Epithelial cell of proximal tubule (primary cell): Measurements from ENCODE around the gene RFXAP. TPM values are rescaled to one million over a fixed set of nuclear protein-coding genes. Genes with fewer than 3 reads are reported as not detected.
"Not testable (repeated sequence)": the region's sequence is repeated elsewhere in the genome, so short reads cannot be mapped to it uniquely, and the experiment has no call there.

Experiments used
- DNase-seq: peaks from one replicate; pipeline ENCODE4 v3.0.0-alpha.2; 2011; ENCODE audit warnings: low read depth
- H3K4me3 ChIP-seq: 2 replicates; pipeline ENCODE4 v1.5.1; 2011; ENCODE audit warnings: low read depth, mild to moderate bottlenecking, low read length
- total RNA-seq: library from RNA; depleted of rRNA; stranded (reverse); fragments of >200 nt; gene quantifications from 2 replicates; pipeline ENCODE4 v1.2.3, GENCODE V29; 2015
- TF ChIP-seq, protein P1 (sequence below): conservative IDR thresholded peaks from 2 replicates; pipeline ENCODE4 v1.5.1; 2012; ENCODE audit warnings: low read depth, mild to moderate bottlenecking, low read length

RFXAP gene
- total RNA-seq, 1 donor from 2014 or later: 2.7 TPM

- DNase-seq: peak; percentile 40
- TF ChIP-seq, protein P1, sequence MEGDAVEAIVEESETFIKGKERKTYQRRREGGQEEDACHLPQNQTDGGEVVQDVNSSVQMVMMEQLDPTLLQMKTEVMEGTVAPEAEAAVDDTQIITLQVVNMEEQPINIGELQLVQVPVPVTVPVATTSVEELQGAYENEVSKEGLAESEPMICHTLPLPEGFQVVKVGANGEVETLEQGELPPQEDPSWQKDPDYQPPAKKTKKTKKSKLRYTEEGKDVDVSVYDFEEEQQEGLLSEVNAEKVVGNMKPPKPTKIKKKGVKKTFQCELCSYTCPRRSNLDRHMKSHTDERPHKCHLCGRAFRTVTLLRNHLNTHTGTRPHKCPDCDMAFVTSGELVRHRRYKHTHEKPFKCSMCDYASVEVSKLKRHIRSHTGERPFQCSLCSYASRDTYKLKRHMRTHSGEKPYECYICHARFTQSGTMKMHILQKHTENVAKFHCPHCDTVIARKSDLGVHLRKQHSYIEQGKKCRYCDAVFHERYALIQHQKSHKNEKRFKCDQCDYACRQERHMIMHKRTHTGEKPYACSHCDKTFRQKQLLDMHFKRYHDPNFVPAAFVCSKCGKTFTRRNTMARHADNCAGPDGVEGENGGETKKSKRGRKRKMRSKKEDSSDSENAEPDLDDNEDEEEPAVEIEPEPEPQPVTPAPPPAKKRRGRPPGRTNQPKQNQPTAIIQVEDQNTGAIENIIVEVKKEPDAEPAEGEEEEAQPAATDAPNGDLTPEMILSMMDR: no peak
- no peak overlapping the region for H3K4me3 ChIP-seq
Measured at GRCh38 chr13:36778083-36778671, 40.8 kb upstream of the RFXAP start.

GRCh38 chr13:36783890-36784289, 35.1 kb upstream of the RFXAP start:
- no peak for DNase-seq
- TF ChIP-seq, protein P1: no peak

GRCh38 chr13:36786175-36786574, 32.8 kb upstream of the RFXAP start:
- not testable (repeated sequence) for DNase-seq, H3K4me3 ChIP-seq

More at GRCh38 chr13:36783890-36784289, 35.1 kb upstream of the RFXAP start:
- H3K4me3 ChIP-seq: no peak overlapping the region

- TF ChIP-seq, protein P1: no peak
- no peak overlapping the region for H3K4me3 ChIP-seq
- no peak for DNase-seq
Measured at GRCh38 chr13:36787181-36787580, 31.8 kb upstream of the RFXAP start.

GRCh38 chr13:36788276-36788675, 30.7 kb upstream of the RFXAP start:
- no peak for DNase-seq
- TF ChIP-seq, protein P1: no peak
- no peak overlapping the region for H3K4me3 ChIP-seq

- TF ChIP-seq, protein P1: no peak
- DNase-seq: no peak
- no peak overlapping the region for H3K4me3 ChIP-seq
Measured at GRCh38 chr13:36789061-36789460, 30.0 kb upstream of the RFXAP start.

DNA sequence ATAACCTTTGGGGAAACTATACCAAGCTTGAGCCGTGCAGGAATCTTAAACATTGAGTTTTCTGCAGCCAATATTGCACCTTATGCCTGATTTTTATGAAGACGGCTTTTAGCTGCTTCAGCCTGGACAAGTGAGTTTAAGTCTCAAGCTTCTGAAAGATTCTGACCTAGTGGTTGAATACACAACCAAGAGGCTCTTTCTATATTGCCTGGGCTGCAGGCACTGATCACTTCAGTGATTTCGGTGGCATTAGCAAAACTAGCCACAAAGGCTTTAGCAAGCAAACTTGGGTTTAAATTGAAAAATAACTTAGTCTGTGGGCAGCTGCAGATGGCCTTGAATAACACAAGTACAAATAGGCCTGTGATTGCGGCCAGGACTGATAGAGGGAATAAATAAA, 29.3 kb upstream of the RFXAP start:
- no peak overlapping the region for H3K4me3 ChIP-seq
- no peak for DNase-seq
- TF ChIP-seq, protein P1: no peak
